ENCODE measurements around the gene PITPNB. TPM values are rescaled to one million over a fixed set of nuclear protein-coding genes. Genes with fewer than 3 reads are reported as not detected.

Gene PITPNB
- total RNA-seq, 2 donors from 2014 or later: 59.6 to 68.2 TPM

DNA sequence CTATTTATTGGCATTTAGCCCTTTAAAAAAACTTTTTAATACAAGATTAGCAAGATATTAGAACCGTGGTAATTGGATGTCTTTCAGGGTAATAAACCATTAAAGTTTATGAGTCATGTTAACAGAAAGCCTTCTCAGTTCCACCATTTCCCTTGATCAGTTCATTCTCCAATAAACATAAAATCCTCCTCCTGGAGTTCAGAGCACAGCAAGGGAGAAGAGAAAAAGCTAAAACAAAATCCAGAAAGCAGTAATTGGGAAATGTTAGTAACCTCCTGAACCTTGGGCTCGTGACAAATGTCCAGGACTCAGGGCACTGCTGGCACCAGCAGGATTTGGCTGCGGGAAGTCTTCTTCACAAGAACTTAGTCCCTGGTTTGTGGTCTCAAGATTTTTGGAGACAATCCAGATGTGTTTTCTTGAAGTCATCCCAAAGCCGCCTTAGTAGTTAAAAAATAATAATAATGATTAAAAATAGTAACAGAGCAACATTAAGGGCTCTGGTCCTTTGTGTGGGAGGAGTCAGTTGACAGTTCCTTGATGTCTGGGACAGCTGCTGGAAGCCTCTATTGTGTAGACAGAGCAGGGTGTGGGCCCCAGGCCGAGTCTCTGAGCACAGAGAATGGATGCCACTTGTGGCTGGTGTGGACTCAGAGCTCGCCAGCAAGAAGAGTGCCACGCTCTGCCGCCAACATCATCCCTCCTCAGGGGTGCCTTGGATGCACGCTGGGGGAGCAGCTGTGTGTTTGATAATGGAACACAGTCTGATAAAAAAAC, 43.4 kb upstream of the PITPNB start:
- H3K9me3 ChIP-seq (ENCODE audit: control insufficient read depth, low read length): no peaks in the 10 kb centered on the region

DNA sequence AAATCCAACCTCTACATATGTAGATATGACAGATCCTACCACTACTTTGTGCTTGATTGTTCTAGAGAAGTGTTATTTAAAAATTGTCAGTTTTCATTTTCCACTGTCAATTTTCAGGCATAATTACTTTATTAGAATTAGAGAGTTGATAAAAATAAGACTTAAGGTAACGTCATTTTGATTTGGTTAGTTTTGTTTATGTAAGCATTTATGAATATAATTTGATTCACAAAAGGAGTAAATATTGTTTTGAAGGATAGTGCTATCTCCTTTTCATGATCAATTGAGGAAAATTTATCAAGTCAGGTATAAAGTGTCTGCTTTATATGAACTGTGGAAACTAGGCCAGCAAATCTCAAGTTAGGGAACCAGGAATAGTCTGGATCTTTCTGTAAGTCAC, 42.6 kb upstream of the PITPNB start:
- Mint-ChIP-seq H3K9me3 (peaks cover 8% of the 10 kb centered on the region), H3K27me3 (ENCODE audit: insufficient read depth) (no peaks in the 10 kb centered on the region), H3K4me3 (no peak overlapping the region), H3K36me3 (ENCODE audit: low read depth) (peaks cover 7% of the 10 kb centered on the region), H3K4me1 (peaks cover 9% of the 10 kb centered on the region), H3K27ac (no peak overlapping the region)
- 88 to 100% methylated on average over 1 of the region's 1 CpG for WGBS, 2 experiments (ENCODE audit: insufficient coverage in 1 of 2, insufficient read length in 1 of 2)
- H3K4me1 ChIP-seq (ENCODE audit: control insufficient read depth, insufficient read depth, low read length): no peaks in the 10 kb centered on the region
- DNase-seq: no peak
- H3K4me3 ChIP-seq (ENCODE audit: low read length): no peak overlapping the region
- H3K9ac ChIP-seq (ENCODE audit: extremely low read depth, low read length, poor library complexity, severe bottlenecking): no peak overlapping the region
- H3K9me3 ChIP-seq (ENCODE audit: control insufficient read depth, low read length): no peaks in the 10 kb centered on the region
- no peaks in the 10 kb centered on the region for H3K27me3 ChIP-seq (ENCODE audit: control insufficient read depth, insufficient read depth, low read length, poor library complexity, severe bottlenecking)
- TF ChIP-seq, protein P1, sequence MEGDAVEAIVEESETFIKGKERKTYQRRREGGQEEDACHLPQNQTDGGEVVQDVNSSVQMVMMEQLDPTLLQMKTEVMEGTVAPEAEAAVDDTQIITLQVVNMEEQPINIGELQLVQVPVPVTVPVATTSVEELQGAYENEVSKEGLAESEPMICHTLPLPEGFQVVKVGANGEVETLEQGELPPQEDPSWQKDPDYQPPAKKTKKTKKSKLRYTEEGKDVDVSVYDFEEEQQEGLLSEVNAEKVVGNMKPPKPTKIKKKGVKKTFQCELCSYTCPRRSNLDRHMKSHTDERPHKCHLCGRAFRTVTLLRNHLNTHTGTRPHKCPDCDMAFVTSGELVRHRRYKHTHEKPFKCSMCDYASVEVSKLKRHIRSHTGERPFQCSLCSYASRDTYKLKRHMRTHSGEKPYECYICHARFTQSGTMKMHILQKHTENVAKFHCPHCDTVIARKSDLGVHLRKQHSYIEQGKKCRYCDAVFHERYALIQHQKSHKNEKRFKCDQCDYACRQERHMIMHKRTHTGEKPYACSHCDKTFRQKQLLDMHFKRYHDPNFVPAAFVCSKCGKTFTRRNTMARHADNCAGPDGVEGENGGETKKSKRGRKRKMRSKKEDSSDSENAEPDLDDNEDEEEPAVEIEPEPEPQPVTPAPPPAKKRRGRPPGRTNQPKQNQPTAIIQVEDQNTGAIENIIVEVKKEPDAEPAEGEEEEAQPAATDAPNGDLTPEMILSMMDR (conservative IDR thresholded peaks at IDR 0.05): no peak
- no peaks in the 10 kb centered on the region for H3K36me3 ChIP-seq (ENCODE audit: control insufficient read depth, insufficient read depth, low read length)
- no peak overlapping the region for H3K27ac ChIP-seq (ENCODE audit: low read depth, low read length)

More for the DNA sequence above, 43.4 kb upstream of the PITPNB start:
- H3K36me3 Mint-ChIP-seq (ENCODE audit: low read depth): peaks cover 4% of the 10 kb centered on the region
- no peak for DNase-seq
- H3K27ac Mint-ChIP-seq: no peak overlapping the region
- H3K4me1 Mint-ChIP-seq: peaks cover 9% of the 10 kb centered on the region
- Histone ChIP-seq H3K4me1 (ENCODE audit: control insufficient read depth, insufficient read depth, low read length) (no peaks in the 10 kb centered on the region), H3K4me3 (ENCODE audit: low read length) (no peak overlapping the region), H3K27me3 (ENCODE audit: control insufficient read depth, insufficient read depth, low read length, poor library complexity, severe bottlenecking) (no peaks in the 10 kb centered on the region), H3K9ac (ENCODE audit: extremely low read depth, low read length, poor library complexity, severe bottlenecking) (no peak overlapping the region), H3K36me3 (ENCODE audit: control insufficient read depth, insufficient read depth, low read length) (no peaks in the 10 kb centered on the region), H3K27ac (ENCODE audit: low read depth, low read length) (peak overlapping the region; percentile 33)
- WGBS, 2 experiments (ENCODE audit: insufficient coverage in 1 of 2, insufficient read length in 1 of 2): 84 to 88% methylated on average over 5 to 8 of the region's 9 CpGs
- peaks cover 5% of the 10 kb centered on the region for H3K9me3 Mint-ChIP-seq
- no peaks in the 10 kb centered on the region for H3K27me3 Mint-ChIP-seq (ENCODE audit: insufficient read depth)
- H3K4me3 Mint-ChIP-seq: no peak overlapping the region
- TF ChIP-seq, protein P1 (conservative IDR thresholded peaks at IDR 0.05): no peak

DNA sequence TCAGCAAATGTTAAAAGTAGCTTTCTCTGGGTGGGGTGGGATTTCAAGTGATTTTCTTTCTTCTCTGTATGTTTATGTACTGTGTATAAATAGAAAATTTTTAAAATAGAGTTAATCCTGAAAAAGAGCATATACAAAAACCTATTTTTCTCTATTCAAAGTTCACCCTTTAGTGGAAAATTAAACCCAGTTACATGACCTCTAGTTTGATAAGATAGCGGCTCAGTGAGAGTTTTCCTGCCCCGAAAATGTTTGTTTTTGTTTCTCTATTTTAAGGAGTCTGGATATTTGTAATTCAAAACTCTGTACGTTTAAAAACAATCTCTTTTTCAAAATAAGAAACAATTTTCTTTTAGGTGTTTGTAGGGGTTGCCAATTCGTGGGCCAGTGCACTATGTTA, 42.1 kb upstream of the PITPNB start:
- Mint-ChIP-seq H3K9me3 (peaks cover 9% of the 10 kb centered on the region), H3K4me1 (peaks cover 9% of the 10 kb centered on the region), H3K27ac (no peak overlapping the region), H3K4me3 (no peak overlapping the region), H3K27me3 (ENCODE audit: insufficient read depth) (no peaks in the 10 kb centered on the region), H3K36me3 (ENCODE audit: low read depth) (peaks cover 7% of the 10 kb centered on the region)
- Histone ChIP-seq H3K36me3 (ENCODE audit: control insufficient read depth, insufficient read depth, low read length) (no peaks in the 10 kb centered on the region), H3K4me3 (ENCODE audit: low read length) (no peak overlapping the region), H3K4me1 (ENCODE audit: control insufficient read depth, insufficient read depth, low read length) (no peaks in the 10 kb centered on the region), H3K27me3 (ENCODE audit: control insufficient read depth, insufficient read depth, low read length, poor library complexity, severe bottlenecking) (no peaks in the 10 kb centered on the region), H3K9me3 (ENCODE audit: control insufficient read depth, low read length) (no peaks in the 10 kb centered on the region), H3K9ac (ENCODE audit: extremely low read depth, low read length, poor library complexity, severe bottlenecking) (no peak overlapping the region), H3K27ac (ENCODE audit: low read depth, low read length) (no peak overlapping the region)
- DNase-seq: no peak
- TF ChIP-seq, protein P1 (conservative IDR thresholded peaks at IDR 0.05): no peak
- 100% methylated on average over 2 of the region's 4 CpGs; no CpG with 5 or more reads in 1 of the 2 experiments for WGBS, 2 experiments (ENCODE audit: insufficient coverage in 1 of 2, insufficient read length in 1 of 2)
